GM23338 (cell line): ENCODE measurements around the gene KLF18. TPM values are rescaled to one million over a fixed set of nuclear protein-coding genes. Genes with fewer than 3 reads are reported as not detected.

Experiments
- ATAC-seq: fragments of 200-7000 bp; cut with Tn5 transposase; 3 replicates; pipeline ENCODE4 v1.9.1; 2020
- DNase-seq: peaks from one replicate; pipeline ENCODE4 v3.0.0-alpha.2; 2015; ENCODE audit warnings: low spot score
- H2AFZ ChIP-seq: fragments of 200-600 bp; sonication (generic); 2 replicates; pipeline ENCODE4 v1.8.0; 2016; ENCODE audit warnings: antibody characterized with exemption, mild to moderate bottlenecking, moderate library complexity
- H3F3A ChIP-seq: fragments of 200-600 bp; sonication (generic); replicated peaks from 2 replicates; pipeline ENCODE4 v1.8.0; 2017; ENCODE audit warnings: antibody characterized with exemption, mixed run types, low read depth
- H3K27ac ChIP-seq: fragments of 200-600 bp; sonication (generic); 2 replicates; pipeline ENCODE4 v1.6.1; 2016; ENCODE audit warnings: low read depth
- H3K27me3 ChIP-seq: fragments of 200-600 bp; sonication (generic); 2 replicates; pipeline ENCODE4 v1.8.0; 2016; ENCODE audit warnings: mild to moderate bottlenecking, mixed run types, moderate library complexity; ENCODE audit not compliant: insufficient read depth
- H3K36me3 ChIP-seq: fragments of 200-600 bp; sonication (generic); 2 replicates; pipeline ENCODE4 v1.8.0; 2016; ENCODE audit warnings: mild to moderate bottlenecking; ENCODE audit not compliant: insufficient read depth
- H3K4me1 ChIP-seq: fragments of 200-600 bp; sonication (generic); 2 replicates; pipeline ENCODE4 v1.8.0; 2016; ENCODE audit warnings: mild to moderate bottlenecking, moderate library complexity; ENCODE audit not compliant: insufficient read depth
- H3K4me2 ChIP-seq: fragments of 200-600 bp; sonication (generic); 2 replicates; pipeline ENCODE4 v1.7.1; 2017; ENCODE audit warnings: mixed run types
- H3K4me3 ChIP-seq: fragments of 200-600 bp; sonication (generic); 2 replicates; pipeline ENCODE4 v1.6.1; 2016; ENCODE audit warnings: mixed run types
- H3K79me2 ChIP-seq: fragments of 200-600 bp; sonication (generic); replicated peaks from 2 replicates; pipeline ENCODE4 v1.8.0; 2017; ENCODE audit warnings: mild to moderate bottlenecking; ENCODE audit not compliant: insufficient read depth
- H3K9me2 ChIP-seq: fragments of 200-600 bp; sonication (generic); 2 replicates; pipeline ENCODE4 v1.8.0; 2017; ENCODE audit not compliant: insufficient read depth
- H4K20me1 ChIP-seq: fragments of 200-600 bp; sonication (generic); replicated peaks from 2 replicates; pipeline ENCODE4 v1.8.0; 2017; ENCODE audit warnings: mild to moderate bottlenecking; ENCODE audit not compliant: insufficient read depth
- H3K27ac Mint-ChIP-seq: 2 replicates; pipeline ENCODE4 v1.8.0; 2020; ENCODE audit warnings: inconsistent platforms, mild to moderate bottlenecking, moderate library complexity, mixed read lengths
- H3K27me3 Mint-ChIP-seq: 3 replicates; pipeline ENCODE4 v1.8.0; 2022; ENCODE audit warnings: low read depth, mild to moderate bottlenecking, moderate library complexity, mixed read lengths, inconsistent platforms; ENCODE audit not compliant: insufficient read depth, poor library complexity
- H3K36me3 Mint-ChIP-seq: 3 replicates; pipeline ENCODE4 v1.8.0; 2021; ENCODE audit warnings: low read depth, mild to moderate bottlenecking, inconsistent platforms, moderate library complexity, mixed read lengths
- H3K4me1 Mint-ChIP-seq: 3 replicates; pipeline ENCODE4 v1.8.0; 2020; ENCODE audit warnings: mild to moderate bottlenecking, inconsistent platforms, mixed read lengths
- H3K4me3 Mint-ChIP-seq: 3 replicates; pipeline ENCODE4 v1.8.0; 2021; ENCODE audit warnings: moderate library complexity, mild to moderate bottlenecking, inconsistent platforms, mixed read lengths
- H3K9me3 Mint-ChIP-seq: 3 replicates; pipeline ENCODE4 v1.8.0; 2020; ENCODE audit warnings: moderate library complexity, mild to moderate bottlenecking, inconsistent platforms, mixed read lengths
- CREB1 ChIP-seq: fragments of 250-450 bp; sonication (Bioruptor Pico); IDR thresholded peaks from 2 replicates; pipeline ENCODE4 v1.5.0; 2020; ENCODE audit warnings: low read depth, mild to moderate bottlenecking, moderate library complexity
- ETS1 ChIP-seq: IDR thresholded peaks from 2 replicates; pipeline ENCODE4 v1.6.1; 2016; ENCODE audit warnings: antibody characterized with exemption
- EZH2 ChIP-seq: fragments of 200-600 bp; sonication (generic); IDR thresholded peaks from one replicate; pipeline ENCODE4 v1.8.0; 2017; ENCODE audit warnings: antibody characterized with exemption, mild to moderate bottlenecking, low read depth; ENCODE audit not compliant: unreplicated experiment
- EZH2phosphoT487 ChIP-seq: fragments of 200-600 bp; sonication (generic); IDR thresholded peaks from one replicate; pipeline ENCODE4 v1.8.1; 2018; ENCODE audit warnings: antibody characterized with exemption; ENCODE audit not compliant: unreplicated experiment
- JUNB ChIP-seq: IDR thresholded peaks from one replicate; pipeline ENCODE4 v1.6.1; 2016; ENCODE audit warnings: antibody characterized with exemption; ENCODE audit not compliant: unreplicated experiment
- NANOG ChIP-seq: IDR thresholded peaks from 2 replicates; pipeline ENCODE4 v1.6.1; 2016; ENCODE audit warnings: antibody characterized with exemption, borderline replicate concordance
- POLR2AphosphoS5 ChIP-seq: IDR thresholded peaks from 2 replicates; pipeline ENCODE4 v1.6.1; 2016; ENCODE audit warnings: antibody characterized with exemption, low read depth
- STAT1 ChIP-seq: IDR thresholded peaks from one replicate; pipeline ENCODE4 v1.6.1; 2016; ENCODE audit warnings: antibody characterized with exemption; ENCODE audit not compliant: unreplicated experiment
- ZNF114 ChIP-seq: fragments of 250-450 bp; sonication (Bioruptor Pico); IDR thresholded peaks from 2 replicates; pipeline ENCODE4 v1.5.0; 2020; ENCODE audit warnings: mild to moderate bottlenecking, moderate library complexity
- ZNF331 ChIP-seq: fragments of 250-450 bp; sonication (Bioruptor Pico); IDR thresholded peaks from 2 replicates; pipeline ENCODE4 v1.5.0; 2020; ENCODE audit warnings: low read depth, mild to moderate bottlenecking, moderate library complexity
- polyA plus RNA-seq: library from polyadenylated mRNA; unstranded; fragments of >200 nt; fragmentation: Nextera tagmentation; extraction: Ambion mirVana; gene quantifications from 2 replicates; pipeline ENCODE4 v1.2.1, GENCODE V29; 2016
- total RNA-seq: library from RNA; depleted of rRNA; stranded (reverse); fragments of >200 nt; shearing (Covaris generic); gene quantifications from 2 replicates; pipeline ENCODE4 v1.2.3, GENCODE V29; 2014
- TF ChIP-seq, protein P1 (sequence below): fragments of 250-450 bp; sonication (Bioruptor Pico); IDR thresholded peaks from 2 replicates; pipeline ENCODE4 v1.5.0; 2020; ENCODE audit warnings: mild to moderate bottlenecking, moderate library complexity
- TF ChIP-seq, protein P2 (sequence below): IDR thresholded peaks from one replicate; pipeline ENCODE4 v1.6.1; 2018; ENCODE audit warnings: antibody characterized with exemption; ENCODE audit not compliant: unreplicated experiment
- TF ChIP-seq, protein P3 (sequence below), 2 experiments: fragments of 200-600 bp in 1 of 2; sonication (generic) in 1 of 2; conservative IDR thresholded peaks; 2 replicates each; pipeline versions ENCODE4 v1.5.1 to v1.6.1; 2016 to 2017; ENCODE audit warnings: antibody characterized with exemption in 2 of 2, low read depth in 2 of 2, mild to moderate bottlenecking in 2 of 2, moderate library complexity in 1 of 2

KLF18 gene
- total and polyA plus RNA-seq, 2 experiments from 2014 or later: 0.35 TPM; not detected in 1

DNA sequence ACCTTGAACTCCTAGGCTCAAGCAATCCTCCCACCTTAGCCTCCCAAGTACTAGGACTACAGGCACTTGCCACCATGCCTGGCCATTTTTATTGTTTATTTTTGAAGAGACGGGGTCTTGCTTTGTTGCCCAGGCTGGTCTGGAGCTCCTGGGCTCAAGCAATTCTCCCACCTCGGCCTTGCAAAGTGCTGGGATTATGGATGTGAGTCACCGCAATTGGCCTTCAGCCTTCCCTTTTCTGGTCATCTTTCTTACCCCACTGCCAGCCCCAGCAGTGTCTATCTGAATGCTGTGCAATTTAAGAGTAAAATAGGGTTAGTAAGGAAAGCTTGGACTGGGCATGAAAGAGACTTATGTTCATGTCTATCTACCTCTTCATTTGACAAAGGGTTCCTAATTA is 28.9 kb downstream of the KLF18 start:
- Histone ChIP-seq H2AFZ (no peak overlapping the region), H3K27ac (no peak overlapping the region), H3K9me2 (no peaks in the 10 kb centered on the region), H3K79me2 (no peaks in the 10 kb centered on the region), H3K4me2 (no peak overlapping the region), H3K36me3 (no peaks in the 10 kb centered on the region), H3F3A (no peaks in the 10 kb centered on the region), H4K20me1 (no peaks in the 10 kb centered on the region), H3K27me3 (no peaks in the 10 kb centered on the region), H3K4me3 (no peak overlapping the region), H3K4me1 (no peaks in the 10 kb centered on the region)
- Mint-ChIP-seq H3K27ac (no peak overlapping the region), H3K36me3 (no peaks in the 10 kb centered on the region), H3K4me3 (no peak overlapping the region), H3K4me1 (peaks cover 4% of the 10 kb centered on the region; the same call in 2 of the 3 replicates), H3K9me3 (no peaks in the 10 kb centered on the region), H3K27me3 (no peaks in the 10 kb centered on the region)
- DNase-seq (no peak), ATAC-seq (no peak)
- TF ChIP-seq, protein P1, sequence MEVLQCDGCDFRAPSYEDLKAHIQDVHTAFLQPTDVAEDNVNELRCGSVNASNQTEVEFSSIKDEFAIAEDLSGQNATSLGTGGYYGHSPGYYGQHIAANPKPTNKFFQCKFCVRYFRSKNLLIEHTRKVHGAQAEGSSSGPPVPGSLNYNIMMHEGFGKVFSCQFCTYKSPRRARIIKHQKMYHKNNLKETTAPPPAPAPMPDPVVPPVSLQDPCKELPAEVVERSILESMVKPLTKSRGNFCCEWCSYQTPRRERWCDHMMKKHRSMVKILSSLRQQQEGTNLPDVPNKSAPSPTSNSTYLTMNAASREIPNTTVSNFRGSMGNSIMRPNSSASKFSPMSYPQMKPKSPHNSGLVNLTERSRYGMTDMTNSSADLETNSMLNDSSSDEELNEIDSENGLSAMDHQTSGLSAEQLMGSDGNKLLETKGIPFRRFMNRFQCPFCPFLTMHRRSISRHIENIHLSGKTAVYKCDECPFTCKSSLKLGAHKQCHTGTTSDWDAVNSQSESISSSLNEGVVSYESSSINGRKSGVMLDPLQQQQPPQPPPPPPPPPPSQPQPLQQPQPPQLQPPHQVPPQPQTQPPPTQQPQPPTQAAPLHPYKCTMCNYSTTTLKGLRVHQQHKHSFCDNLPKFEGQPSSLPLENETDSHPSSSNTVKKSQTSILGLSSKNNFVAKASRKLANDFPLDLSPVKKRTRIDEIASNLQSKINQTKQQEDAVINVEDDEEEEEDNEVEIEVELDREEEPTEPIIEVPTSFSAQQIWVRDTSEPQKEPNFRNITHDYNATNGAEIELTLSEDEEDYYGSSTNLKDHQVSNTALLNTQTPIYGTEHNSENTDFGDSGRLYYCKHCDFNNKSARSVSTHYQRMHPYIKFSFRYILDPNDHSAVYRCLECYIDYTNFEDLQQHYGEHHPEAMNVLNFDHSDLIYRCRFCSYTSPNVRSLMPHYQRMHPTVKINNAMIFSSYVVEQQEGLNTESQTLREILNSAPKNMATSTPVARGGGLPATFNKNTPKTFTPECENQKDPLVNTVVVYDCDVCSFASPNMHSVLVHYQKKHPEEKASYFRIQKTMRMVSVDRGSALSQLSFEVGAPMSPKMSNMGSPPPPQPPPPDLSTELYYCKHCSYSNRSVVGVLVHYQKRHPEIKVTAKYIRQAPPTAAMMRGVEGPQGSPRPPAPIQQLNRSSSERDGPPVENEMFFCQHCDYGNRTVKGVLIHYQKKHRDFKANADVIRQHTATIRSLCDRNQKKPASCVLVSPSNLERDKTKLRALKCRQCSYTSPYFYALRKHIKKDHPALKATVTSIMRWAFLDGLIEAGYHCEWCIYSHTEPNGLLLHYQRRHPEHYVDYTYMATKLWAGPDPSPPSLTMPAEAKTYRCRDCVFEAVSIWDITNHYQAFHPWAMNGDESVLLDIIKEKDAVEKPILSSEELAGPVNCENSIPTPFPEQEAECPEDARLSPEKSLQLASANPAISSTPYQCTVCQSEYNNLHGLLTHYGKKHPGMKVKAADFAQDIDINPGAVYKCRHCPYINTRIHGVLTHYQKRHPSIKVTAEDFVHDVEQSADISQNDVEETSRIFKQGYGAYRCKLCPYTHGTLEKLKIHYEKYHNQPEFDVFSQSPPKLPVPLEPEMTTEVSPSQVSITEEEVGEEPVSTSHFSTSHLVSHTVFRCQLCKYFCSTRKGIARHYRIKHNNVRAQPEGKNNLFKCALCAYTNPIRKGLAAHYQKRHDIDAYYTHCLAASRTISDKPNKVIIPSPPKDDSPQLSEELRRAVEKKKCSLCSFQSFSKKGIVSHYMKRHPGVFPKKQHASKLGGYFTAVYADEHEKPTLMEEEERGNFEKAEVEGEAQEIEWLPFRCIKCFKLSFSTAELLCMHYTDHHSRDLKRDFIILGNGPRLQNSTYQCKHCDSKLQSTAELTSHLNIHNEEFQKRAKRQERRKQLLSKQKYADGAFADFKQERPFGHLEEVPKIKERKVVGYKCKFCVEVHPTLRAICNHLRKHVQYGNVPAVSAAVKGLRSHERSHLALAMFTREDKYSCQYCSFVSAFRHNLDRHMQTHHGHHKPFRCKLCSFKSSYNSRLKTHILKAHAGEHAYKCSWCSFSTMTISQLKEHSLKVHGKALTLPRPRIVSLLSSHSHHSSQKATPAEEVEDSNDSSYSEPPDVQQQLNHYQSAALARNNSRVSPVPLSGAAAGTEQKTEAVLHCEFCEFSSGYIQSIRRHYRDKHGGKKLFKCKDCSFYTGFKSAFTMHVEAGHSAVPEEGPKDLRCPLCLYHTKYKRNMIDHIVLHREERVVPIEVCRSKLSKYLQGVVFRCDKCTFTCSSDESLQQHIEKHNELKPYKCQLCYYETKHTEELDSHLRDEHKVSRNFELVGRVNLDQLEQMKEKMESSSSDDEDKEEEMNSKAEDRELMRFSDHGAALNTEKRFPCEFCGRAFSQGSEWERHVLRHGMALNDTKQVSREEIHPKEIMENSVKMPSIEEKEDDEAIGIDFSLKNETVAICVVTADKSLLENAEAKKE (CRISPR knock-in tag): no peak
- TF ChIP-seq POLR2AphosphoS5: no peak
- TF ChIP-seq STAT1: no peak
- no peak for TF ChIP-seq EZH2phosphoT487
- no peak for TF ChIP-seq NANOG
- no peak for TF ChIP-seq ETS1
- no peak for TF ChIP-seq ZNF114 (CRISPR knock-in tag)
- TF ChIP-seq, protein P2, sequence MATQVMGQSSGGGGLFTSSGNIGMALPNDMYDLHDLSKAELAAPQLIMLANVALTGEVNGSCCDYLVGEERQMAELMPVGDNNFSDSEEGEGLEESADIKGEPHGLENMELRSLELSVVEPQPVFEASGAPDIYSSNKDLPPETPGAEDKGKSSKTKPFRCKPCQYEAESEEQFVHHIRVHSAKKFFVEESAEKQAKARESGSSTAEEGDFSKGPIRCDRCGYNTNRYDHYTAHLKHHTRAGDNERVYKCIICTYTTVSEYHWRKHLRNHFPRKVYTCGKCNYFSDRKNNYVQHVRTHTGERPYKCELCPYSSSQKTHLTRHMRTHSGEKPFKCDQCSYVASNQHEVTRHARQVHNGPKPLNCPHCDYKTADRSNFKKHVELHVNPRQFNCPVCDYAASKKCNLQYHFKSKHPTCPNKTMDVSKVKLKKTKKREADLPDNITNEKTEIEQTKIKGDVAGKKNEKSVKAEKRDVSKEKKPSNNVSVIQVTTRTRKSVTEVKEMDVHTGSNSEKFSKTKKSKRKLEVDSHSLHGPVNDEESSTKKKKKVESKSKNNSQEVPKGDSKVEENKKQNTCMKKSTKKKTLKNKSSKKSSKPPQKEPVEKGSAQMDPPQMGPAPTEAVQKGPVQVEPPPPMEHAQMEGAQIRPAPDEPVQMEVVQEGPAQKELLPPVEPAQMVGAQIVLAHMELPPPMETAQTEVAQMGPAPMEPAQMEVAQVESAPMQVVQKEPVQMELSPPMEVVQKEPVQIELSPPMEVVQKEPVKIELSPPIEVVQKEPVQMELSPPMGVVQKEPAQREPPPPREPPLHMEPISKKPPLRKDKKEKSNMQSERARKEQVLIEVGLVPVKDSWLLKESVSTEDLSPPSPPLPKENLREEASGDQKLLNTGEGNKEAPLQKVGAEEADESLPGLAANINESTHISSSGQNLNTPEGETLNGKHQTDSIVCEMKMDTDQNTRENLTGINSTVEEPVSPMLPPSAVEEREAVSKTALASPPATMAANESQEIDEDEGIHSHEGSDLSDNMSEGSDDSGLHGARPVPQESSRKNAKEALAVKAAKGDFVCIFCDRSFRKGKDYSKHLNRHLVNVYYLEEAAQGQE: no peak
- no peak for TF ChIP-seq ZNF331
- TF ChIP-seq CREB1 (CRISPR knock-in tag): no peak
- no peak for TF ChIP-seq JUNB
- no peak for TF ChIP-seq EZH2
- TF ChIP-seq, protein P3, sequence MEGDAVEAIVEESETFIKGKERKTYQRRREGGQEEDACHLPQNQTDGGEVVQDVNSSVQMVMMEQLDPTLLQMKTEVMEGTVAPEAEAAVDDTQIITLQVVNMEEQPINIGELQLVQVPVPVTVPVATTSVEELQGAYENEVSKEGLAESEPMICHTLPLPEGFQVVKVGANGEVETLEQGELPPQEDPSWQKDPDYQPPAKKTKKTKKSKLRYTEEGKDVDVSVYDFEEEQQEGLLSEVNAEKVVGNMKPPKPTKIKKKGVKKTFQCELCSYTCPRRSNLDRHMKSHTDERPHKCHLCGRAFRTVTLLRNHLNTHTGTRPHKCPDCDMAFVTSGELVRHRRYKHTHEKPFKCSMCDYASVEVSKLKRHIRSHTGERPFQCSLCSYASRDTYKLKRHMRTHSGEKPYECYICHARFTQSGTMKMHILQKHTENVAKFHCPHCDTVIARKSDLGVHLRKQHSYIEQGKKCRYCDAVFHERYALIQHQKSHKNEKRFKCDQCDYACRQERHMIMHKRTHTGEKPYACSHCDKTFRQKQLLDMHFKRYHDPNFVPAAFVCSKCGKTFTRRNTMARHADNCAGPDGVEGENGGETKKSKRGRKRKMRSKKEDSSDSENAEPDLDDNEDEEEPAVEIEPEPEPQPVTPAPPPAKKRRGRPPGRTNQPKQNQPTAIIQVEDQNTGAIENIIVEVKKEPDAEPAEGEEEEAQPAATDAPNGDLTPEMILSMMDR (conservative IDR thresholded peaks at IDR 0.05; ENCODE audit: low read depth in 2 of 2): no peak
